A549 (cell line): Measurements from ENCODE around the gene TTC17. TPM values are rescaled to one million over a fixed set of nuclear protein-coding genes. Genes with fewer than 3 reads are reported as not detected.

Experiments used
- CBX8 ChIP-seq: fragments of 200-600 bp; sonication (generic); IDR thresholded peaks from 2 replicates; pipeline ENCODE4 v1.6.1; 2016
- E2F6 ChIP-seq: IDR thresholded peaks from 2 replicates; pipeline ENCODE4 v1.6.1; 2012; ENCODE audit warnings: low read depth, borderline replicate concordance
- EHF ChIP-seq: fragments of 250-450 bp; sonication (Bioruptor Pico); IDR thresholded peaks from 2 replicates; pipeline ENCODE4 v1.5.0; 2020; ENCODE audit warnings: mild to moderate bottlenecking
- ELK1 ChIP-seq: fragments of 150-350 bp; IDR thresholded peaks from 2 replicates; pipeline ENCODE4 v1.6.1; 2014; ENCODE audit warnings: low read depth, mild to moderate bottlenecking, low read length
- EP300 ChIP-seq, 2 experiments: fragments of >200 bp; sonication (Bioruptor Twin); formaldehyde crosslinking; IDR thresholded peaks; 2 replicates in 1 of 2; 3 replicates in 1 of 2; pipeline ENCODE4 v1.6.1; 2016 to 2017
- ESRRA ChIP-seq: fragments of 150-350 bp; IDR thresholded peaks from 2 replicates; pipeline ENCODE4 v1.6.1; 2014; ENCODE audit warnings: mild to moderate bottlenecking, low read length, borderline replicate concordance
- FOSL2 ChIP-seq, 2 experiments: fragments of 450-650 bp in 1 of 2; fragments of >200 bp in 1 of 2; sonication (Bioruptor Twin) in 1 of 2; formaldehyde crosslinking; IDR thresholded peaks; 2 replicates each; pipeline versions ENCODE4 v1.5.0 to v1.6.1; 2016 to 2020; ENCODE audit warnings: mild to moderate bottlenecking in 1 of 2, moderate library complexity in 1 of 2
- HES2 ChIP-seq: fragments of >200 bp; sonication (Bioruptor Twin); formaldehyde crosslinking; IDR thresholded peaks from 2 replicates; pipeline ENCODE4 v1.6.1; 2016
- HOXA7 ChIP-seq: fragments of 250-450 bp; sonication (Bioruptor Pico); IDR thresholded peaks from 2 replicates; pipeline ENCODE4 v1.5.0; 2020; ENCODE audit warnings: mild to moderate bottlenecking, moderate library complexity
- HOXB13 ChIP-seq: fragments of 250-450 bp; sonication (Bioruptor Pico); IDR thresholded peaks from 2 replicates; pipeline ENCODE4 v1.5.0; 2020; ENCODE audit warnings: low read depth, mild to moderate bottlenecking, moderate library complexity
- HOXB5 ChIP-seq: fragments of 250-450 bp; sonication (Bioruptor Pico); IDR thresholded peaks from 2 replicates; pipeline ENCODE4 v1.5.0; 2020; ENCODE audit warnings: mild to moderate bottlenecking, moderate library complexity
- JUNB ChIP-seq: fragments of >200 bp; sonication (Bioruptor Twin); formaldehyde crosslinking; IDR thresholded peaks from 2 replicates; pipeline ENCODE4 v1.6.1; 2016
- KDM5A ChIP-seq: fragments of 200-600 bp; sonication (generic); IDR thresholded peaks from 2 replicates; pipeline ENCODE4 v1.6.1; 2016; ENCODE audit warnings: antibody characterized with exemption, mild to moderate bottlenecking
- MAX ChIP-seq: IDR thresholded peaks from 2 replicates; pipeline ENCODE4 v1.6.1; 2012
- MYC ChIP-seq: IDR thresholded peaks from 2 replicates; pipeline ENCODE4 v1.6.1; 2012; ENCODE audit warnings: mild to moderate bottlenecking, inconsistent platforms, low read length, improper control_type of control experiment, borderline replicate concordance
- POLR2A ChIP-seq: IDR thresholded peaks from 2 replicates; pipeline ENCODE4 v1.6.1; 2012; ENCODE audit warnings: mild to moderate bottlenecking, low read length
- RARB ChIP-seq: fragments of 250-450 bp; sonication (Bioruptor Pico); IDR thresholded peaks from 2 replicates; pipeline ENCODE4 v1.8.0; 2021; ENCODE audit warnings: mild to moderate bottlenecking, moderate library complexity
- RCOR1 ChIP-seq: fragments of 150-350 bp; IDR thresholded peaks from 2 replicates; pipeline ENCODE4 v1.6.1; 2014; ENCODE audit warnings: antibody characterized with exemption, low read length, low read depth
- REST ChIP-seq: fragments of 200-600 bp; sonication (generic); IDR thresholded peaks from 2 replicates; pipeline ENCODE4 v1.6.1; 2016; ENCODE audit warnings: antibody characterized with exemption, mild to moderate bottlenecking, moderate library complexity
- RNF2 ChIP-seq: fragments of 200-600 bp; sonication (generic); IDR thresholded peaks from 2 replicates; pipeline ENCODE4 v1.6.1; 2016; ENCODE audit warnings: low read depth, mild to moderate bottlenecking, antibody characterized with exemption, moderate library complexity, borderline replicate concordance
- TP53 ChIP-seq: fragments of 250-450 bp; sonication (Bioruptor Pico); IDR thresholded peaks from 2 replicates; pipeline ENCODE4 v1.5.0; 2021; ENCODE audit warnings: mild to moderate bottlenecking, moderate library complexity
- polyA plus RNA-seq, 4 experiments: library from polyadenylated mRNA; depleted of rRNA in 3 of 4; stranded (reverse); fragments of >200 nt; fragmentation: RNase III in 1 of 4; extraction: RNeasy Plus Mini Kit Qiagen cat#74134 plus additional on column Dnase treatment in 1 of 4; gene quantifications; 2 replicates in 3 of 4; 3 replicates in 1 of 4; pipeline ENCODE4 v1.2.3, GENCODE V29; 2011 to 2017
- TF ChIP-seq, protein P1 (sequence below): IDR thresholded peaks from 2 replicates; pipeline ENCODE4 v1.6.1; 2012
- TF ChIP-seq, protein P2 (sequence below): fragments of 250-450 bp; sonication (Bioruptor Pico); IDR thresholded peaks from 2 replicates; pipeline ENCODE4 v1.5.0; 2020; ENCODE audit warnings: low read depth, mild to moderate bottlenecking, moderate library complexity

TTC17 gene
- polyA plus RNA-seq, 2 of the 4 experiments (the other 2 are of a cell fraction), result 28.9 to 89.4 TPM

GRCh38 chr11:43311791-43312607 is 46.7 kb upstream of the TTC17 start, which contains the start of gene API5 (continued):
- TF ChIP-seq REST, result no peak
- peak; percentile 68 for TF ChIP-seq MAX
- TF ChIP-seq HOXA7, result no peak
- no peak for TF ChIP-seq TP53 (CRISPR knock-in tag)
- TF ChIP-seq HOXB5, result no peak
- TF ChIP-seq HOXB13, result no peak
- TF ChIP-seq, protein P1, sequence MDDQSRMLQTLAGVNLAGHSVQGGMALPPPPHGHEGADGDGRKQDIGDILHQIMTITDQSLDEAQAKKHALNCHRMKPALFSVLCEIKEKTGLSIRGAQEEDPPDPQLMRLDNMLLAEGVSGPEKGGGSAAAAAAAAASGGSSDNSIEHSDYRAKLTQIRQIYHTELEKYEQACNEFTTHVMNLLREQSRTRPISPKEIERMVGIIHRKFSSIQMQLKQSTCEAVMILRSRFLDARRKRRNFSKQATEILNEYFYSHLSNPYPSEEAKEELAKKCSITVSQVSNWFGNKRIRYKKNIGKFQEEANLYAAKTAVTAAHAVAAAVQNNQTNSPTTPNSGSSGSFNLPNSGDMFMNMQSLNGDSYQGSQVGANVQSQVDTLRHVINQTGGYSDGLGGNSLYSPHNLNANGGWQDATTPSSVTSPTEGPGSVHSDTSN, result no peak; the same call in 1 of the 2 replicates
- TF ChIP-seq JUNB, result no peak
- no peak; the same call in 1 of the 2 replicates for TF ChIP-seq MYC
- no peak for TF ChIP-seq EHF (CRISPR knock-in tag)
- no peak for TF ChIP-seq ELK1
- TF ChIP-seq, protein P2, sequence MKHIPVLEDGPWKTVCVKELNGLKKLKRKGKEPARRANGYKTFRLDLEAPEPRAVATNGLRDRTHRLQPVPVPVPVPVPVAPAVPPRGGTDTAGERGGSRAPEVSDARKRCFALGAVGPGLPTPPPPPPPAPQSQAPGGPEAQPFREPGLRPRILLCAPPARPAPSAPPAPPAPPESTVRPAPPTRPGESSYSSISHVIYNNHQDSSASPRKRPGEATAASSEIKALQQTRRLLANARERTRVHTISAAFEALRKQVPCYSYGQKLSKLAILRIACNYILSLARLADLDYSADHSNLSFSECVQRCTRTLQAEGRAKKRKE (CRISPR knock-in tag), result no peak
- TF ChIP-seq RARB (CRISPR knock-in tag), result no peak
- no peak for TF ChIP-seq RCOR1
- TF ChIP-seq POLR2A, result peak; percentile 60
- no peak for TF ChIP-seq EP300 (IDR thresholded peaks at IDR 0.05)
- peak; percentile 64 for TF ChIP-seq KDM5A
- TF ChIP-seq E2F6, result no peak; the same call in 1 of the 2 replicates
- no peak for TF ChIP-seq CBX8
- no peak for TF ChIP-seq HES2
- TF ChIP-seq FOSL2 (IDR thresholded peaks at IDR 0.05), result no peak
- no peak for TF ChIP-seq FOSL2 (CRISPR knock-in tag; IDR thresholded peaks at IDR 0.05)
- TF ChIP-seq ESRRA, result no peak
- TF ChIP-seq RNF2, result no peak
